A549 treated with CpdA at 1 μM for 4 hours (cell line): ENCODE results near the gene TPST1. TPM values are rescaled to one million over a fixed set of nuclear protein-coding genes. Genes with fewer than 3 reads are reported as not detected.

Experiments used
- total RNA-seq: library from RNA; stranded (reverse); fragments of 200-300 nt; extraction: Qiagen RNA extraction; gene quantifications from 5 replicates; pipeline ENCODE4 v1.2.3, GENCODE V29; 2022; ENCODE audit warnings: low read depth

The TPST1 gene
- total RNA-seq: 8.0 to 9.8 TPM (median 9.6 TPM) in 5 replicates

DNA sequence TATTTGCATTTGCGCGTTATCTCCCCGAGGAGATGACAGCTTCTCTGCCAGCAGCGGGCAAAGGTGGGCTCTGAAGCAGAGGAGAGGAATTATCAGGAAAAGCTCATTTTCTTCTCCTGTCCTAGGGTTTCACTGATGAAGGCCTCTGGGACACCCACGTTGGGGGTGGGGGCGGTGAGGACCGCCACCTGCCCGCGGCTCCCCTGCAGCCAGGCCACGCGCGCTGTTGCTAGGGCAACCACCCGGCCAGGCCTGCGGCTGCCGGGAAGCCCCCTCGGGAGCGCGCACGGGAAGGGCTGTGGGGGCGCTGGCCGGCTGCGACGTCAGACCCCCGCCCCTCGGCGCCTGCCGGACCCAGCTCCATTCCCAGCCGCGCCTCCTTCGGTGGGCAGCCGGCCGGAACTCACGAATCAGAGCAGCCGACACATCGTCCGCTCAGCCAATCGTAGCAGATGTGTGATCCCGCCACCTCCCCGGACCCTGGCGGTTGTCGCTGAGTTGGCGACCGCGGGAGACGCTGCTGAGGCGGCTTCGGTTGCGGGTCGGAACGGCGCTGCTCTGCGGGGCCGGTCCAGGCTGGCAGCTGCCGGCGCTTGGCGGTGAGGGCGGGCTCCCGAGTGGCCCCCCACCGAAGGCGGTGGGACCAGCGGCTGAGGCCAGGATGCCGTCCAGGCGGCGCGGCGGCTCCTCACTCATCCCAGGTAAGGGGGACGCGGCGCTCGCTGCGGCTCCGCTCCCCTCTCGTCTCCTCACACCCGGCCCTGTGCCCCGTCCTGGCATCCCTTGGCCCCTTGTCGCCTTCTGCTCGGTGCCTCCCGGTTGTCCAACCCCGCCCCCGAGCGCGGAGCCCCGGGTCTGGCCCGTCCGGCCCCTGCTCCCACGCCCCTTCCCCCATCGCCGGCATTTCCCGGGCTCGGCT lies at the start of gene TPST1:
TSS of gene TPST1 (plus strand) at position 513 of the 919 bp plus-strand sequence. CDS start 35,092 bp downstream, outside the sequence.

Other genes starting within 250 kb of the TPST1 start
- gene GUSB, start 223.1 kb upstream of the TPST1 start, total RNA-seq: 28.7 to 34.3 TPM (median 33.4 TPM) in 5 replicates
- gene ASL, start 129.5 kb upstream of the TPST1 start, total RNA-seq: 19.8 to 25.2 TPM (median 20.3 TPM) in 5 replicates
- gene CRCP, start 90.5 kb upstream of the TPST1 start, total RNA-seq: 24.7 to 36.1 TPM (median 25.8 TPM) in 5 replicates